ENCODE results near the gene LRRC58. TPM values are rescaled to one million over a fixed set of nuclear protein-coding genes. Genes with fewer than 3 reads are reported as not detected.
"Not testable (repeated sequence)": the region's sequence is repeated elsewhere in the genome, so short reads cannot be mapped to it uniquely, and the experiment has no call there.

LRRC58 gene
- total RNA-seq, 1 experiment from 2014 or later, result 69.9 TPM

- no peak for DNase-seq (ENCODE audit: low spot score)
These were observed 9.8 kb downstream of the LRRC58 start for GRCh38 chr3:120339362-120339761.

- DNase-seq (ENCODE audit: low spot score), result no peak
These were observed 10.6 kb downstream of the LRRC58 start for GRCh38 chr3:120338517-120338916.

DNA sequence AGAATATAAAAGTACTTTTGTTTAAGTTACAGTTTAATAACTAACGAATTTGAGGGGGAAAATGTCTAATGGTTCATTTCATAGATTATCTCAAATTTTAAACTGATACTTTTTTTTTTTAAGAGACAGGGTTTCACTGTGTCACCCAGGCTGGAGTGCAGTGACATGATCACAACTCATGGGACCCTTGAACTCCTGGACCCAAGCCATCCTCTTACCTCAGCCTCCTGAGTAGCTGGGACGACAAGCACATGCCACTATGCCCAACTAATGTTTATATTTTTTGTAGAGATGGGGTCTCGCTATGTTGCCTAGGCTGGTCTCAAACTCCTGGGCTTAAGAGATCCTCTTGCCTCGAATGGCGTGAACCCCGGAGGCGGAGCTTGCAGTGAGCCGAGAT is 16.5 kb downstream of the LRRC58 start:
- DNase-seq (ENCODE audit: low spot score), result no peak

GRCh38 chr3:120331076-120331475 is 18.1 kb downstream of the LRRC58 start:
- no peak for DNase-seq (ENCODE audit: low spot score)

DNA sequence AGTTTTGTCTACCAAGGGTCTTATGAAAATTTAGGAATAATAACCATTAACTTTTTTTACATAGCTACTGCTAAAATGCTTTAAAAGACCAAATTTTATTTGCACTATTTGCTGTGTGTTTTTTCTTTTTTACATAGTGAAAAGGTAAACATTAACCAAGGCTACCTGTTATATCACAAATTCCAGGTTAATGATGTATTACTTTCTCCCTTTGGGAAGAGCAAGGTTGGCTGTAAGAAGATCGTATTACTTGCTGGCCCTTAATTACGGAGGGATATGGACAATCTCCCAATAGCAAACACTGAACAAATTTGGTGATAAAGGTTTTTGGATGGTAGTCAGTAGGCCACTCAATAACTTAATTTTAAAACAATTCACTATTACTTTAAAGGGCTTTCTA is 22.4 kb downstream of the LRRC58 start:
- DNase-seq (ENCODE audit: low spot score), result no peak

DNA sequence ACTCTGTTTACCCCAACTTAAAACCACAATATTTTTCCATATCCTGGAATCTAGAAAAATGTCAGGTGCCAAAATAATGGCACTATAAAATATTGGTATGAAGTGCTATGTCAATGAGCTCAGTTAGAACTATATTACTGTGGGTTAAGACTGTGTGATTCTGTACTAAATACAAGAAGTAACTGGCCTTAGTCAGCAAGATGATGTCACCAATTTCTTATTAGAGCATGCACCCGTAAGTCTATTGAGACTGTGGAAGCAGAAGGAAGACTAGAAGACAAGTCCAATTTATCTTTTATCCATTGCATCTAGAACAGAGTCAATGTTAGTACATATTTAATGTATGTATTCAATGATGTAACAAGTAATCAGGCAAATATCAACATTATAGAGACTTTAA is 25.0 kb downstream of the LRRC58 start:
- peak; percentile 16 for DNase-seq (ENCODE audit: low spot score)

GRCh38 chr3:120323761-120324160 is 25.4 kb downstream of the LRRC58 start:
- peak; percentile 65 for DNase-seq (ENCODE audit: low spot score)

GRCh38 chr3:120311863-120312794 is 37.0 kb downstream of the LRRC58 start:
- no peak for DNase-seq (ENCODE audit: low spot score)

DNA sequence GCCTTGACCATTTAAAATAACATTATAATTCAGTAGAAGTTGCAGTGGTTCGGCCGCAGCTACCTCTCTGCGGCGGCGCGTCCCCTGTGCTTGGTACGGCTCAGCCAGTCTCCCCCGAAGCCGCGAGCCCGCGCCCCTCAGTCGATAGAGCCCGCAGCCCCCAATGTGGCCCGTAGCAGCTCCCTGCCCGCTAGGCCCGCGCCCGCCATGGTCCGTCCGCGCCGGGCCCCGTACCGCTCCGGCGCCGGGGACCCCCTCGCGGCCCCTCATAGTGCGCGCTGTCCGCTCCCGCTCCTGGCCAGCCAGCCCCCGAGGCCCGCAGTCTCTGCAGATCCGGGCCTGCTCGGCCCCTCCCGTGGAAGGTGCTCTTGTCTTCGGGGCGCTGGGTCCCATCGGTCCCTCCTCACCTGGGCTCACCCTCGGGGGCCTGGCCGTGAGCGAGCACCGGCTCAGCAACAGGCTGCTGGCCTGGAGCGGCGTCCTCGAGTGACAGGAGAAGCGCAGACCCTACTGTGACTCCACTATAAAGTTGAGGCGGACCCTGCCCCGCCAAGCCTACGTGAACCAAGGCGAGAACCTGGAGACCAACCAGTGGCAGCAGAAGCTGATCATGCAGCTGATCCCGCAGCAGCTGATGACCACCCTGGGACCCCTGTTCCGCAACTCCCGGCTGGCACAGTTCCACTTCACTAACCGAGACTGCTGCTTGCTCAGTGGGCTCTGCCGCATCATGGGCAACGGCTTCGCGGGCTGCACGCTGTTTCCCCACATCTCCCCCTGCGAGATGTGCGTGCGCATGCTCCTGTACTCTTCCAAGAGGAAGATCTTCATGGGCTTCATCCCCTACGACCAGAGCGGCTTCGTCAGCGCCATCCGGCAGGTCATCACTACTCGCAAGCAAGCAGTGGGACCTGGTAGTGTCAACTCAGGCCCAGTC is 42.4 kb downstream of the LRRC58 start:
- no peak for DNase-seq (ENCODE audit: low spot score)

GRCh38 chr3:120304616-120305015 is 44.5 kb downstream of the LRRC58 start:
- DNase-seq (ENCODE audit: low spot score), result no peak

DNA sequence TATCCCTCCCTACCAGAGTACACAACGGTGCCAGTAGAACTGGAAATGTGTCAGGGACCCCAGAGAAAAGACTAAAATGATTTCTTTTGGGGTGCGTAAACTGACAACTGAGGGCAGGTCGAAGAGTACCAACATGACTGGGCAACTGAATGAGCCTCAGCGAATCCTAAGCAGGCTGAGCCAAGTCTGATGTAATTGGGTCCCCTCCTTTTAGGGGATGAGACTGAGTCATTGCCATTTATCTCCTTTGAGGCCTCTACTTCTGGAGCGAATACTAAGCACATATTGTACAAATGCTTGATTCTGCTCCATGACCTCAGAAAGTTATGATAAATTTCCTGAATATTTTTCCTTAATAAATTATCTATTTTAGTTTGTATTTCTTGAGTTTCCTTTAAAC is 46.8 kb downstream of the LRRC58 start:
- peak; percentile 22 for DNase-seq (ENCODE audit: low spot score)

GRCh38 chr3:120300971-120301370 is 48.2 kb downstream of the LRRC58 start:
- no peak for DNase-seq (ENCODE audit: low spot score)

DNA sequence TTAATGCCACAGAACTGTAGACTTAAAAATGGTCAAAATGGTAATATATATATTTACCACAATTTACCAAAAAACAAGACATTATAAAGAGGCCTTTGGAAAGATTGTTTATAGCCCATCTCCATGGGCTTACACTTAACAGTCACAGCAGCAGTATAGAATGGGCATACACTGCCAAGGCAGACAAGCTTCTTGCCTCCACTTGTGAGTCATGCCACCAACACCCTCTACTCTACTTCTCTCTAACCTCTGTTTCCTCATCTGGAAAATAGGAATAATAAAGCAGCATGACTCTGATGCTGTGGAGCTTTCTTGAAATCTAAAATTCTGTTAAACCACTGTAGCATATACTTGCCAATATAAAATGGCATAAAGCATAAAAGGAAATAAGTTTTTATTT is 49.8 kb downstream of the LRRC58 start:
- DNase-seq (ENCODE audit: low spot score), result no peak

DNA sequence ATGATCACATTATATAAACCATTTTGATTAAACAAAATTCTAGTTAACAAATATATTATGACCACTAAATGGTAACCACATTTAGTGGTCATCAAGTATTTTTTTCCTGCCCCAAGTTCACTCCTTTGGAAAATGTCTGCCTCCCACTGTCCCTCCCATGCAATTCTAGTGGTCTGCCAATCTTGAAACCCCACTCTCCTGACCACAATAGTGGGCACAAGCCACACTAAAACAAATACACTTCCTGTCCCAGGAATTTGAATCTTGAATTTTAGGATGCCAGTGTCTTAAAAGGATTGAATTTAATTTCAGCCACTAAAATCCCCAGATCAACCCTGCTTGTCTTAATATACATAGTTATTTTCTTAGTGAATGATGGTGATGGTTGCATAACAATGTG is 50.2 kb downstream of the LRRC58 start:
- no peak for DNase-seq (ENCODE audit: low spot score)

- DNase-seq (ENCODE audit: low spot score), result not testable (repeated sequence)
These were observed 57.6 kb downstream of the LRRC58 start for GRCh38 chr3:120291552-120291951.

DNA sequence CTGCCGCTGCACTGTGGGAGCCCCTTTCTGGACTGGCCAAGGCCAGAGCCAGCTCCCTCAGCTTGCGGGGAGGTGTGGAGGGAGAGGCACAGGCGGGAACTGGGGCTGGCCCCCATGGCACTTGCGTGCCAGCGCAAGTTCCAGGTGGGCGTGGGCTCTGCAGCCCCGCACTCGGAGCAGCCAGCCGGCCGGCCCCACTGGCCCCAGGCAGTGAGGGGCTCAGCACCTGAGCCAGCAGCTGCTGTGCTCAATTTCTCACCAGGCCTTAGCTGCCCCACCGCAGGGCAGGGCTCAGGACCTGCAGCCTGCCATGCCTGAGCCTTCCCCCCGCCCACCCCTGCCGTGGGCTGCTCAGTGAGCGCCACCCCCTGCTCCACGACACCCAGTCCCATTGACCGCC is 59.5 kb downstream of the LRRC58 start:
- DNase-seq (ENCODE audit: low spot score), result no peak

GRCh38 chr3:120286465-120286864 is 62.7 kb downstream of the LRRC58 start:
- DNase-seq (ENCODE audit: low spot score), result no peak

- no peak for DNase-seq (ENCODE audit: low spot score)
These were observed 63.7 kb downstream of the LRRC58 start for GRCh38 chr3:120285508-120285841.

DNA sequence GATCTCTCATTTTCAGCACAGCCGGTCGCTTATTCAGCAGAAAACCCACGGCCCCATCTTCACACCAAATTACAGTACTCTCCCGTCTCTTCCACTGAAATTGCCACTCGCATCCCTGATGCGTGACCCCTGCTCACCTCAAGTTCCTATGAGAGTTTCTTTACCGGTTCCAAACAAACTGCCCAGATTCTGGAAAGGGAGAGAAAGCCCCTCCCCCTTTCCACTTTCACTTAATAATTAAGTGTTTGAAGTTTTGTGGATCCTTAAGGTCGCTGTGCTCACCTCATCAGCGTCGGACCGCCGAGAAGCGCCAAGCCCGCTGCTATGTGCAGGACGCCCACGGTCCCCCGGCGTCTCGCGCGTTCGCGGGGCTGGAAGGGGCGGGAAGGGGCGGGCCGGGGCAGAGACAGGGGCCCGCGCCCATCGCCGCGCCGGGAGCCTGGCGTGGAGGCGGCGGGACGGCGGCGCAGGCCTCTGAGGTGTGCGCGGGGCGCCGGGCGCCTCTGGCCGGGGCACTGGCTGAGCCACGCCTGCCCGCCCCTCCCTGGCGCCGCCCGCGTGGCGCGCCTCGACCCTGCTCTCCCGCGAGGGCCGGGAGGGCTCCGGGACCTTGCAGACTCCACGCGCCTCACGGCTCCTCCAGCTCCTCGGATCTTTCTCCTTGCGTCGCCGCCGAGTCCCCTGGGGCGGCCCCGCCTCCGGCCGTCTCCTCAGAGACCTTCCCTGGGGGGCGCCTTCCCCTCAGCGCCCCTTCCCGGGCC is 64.2 kb downstream of the LRRC58 start, which contains the start of gene GPR156:
Gene GPR156 (minus strand): TSS at position 476 of the 761 bp plus-strand sequence. CDS start 41,124 bp downstream, outside the sequence.
- no peak for DNase-seq (ENCODE audit: low spot score)

DNA sequence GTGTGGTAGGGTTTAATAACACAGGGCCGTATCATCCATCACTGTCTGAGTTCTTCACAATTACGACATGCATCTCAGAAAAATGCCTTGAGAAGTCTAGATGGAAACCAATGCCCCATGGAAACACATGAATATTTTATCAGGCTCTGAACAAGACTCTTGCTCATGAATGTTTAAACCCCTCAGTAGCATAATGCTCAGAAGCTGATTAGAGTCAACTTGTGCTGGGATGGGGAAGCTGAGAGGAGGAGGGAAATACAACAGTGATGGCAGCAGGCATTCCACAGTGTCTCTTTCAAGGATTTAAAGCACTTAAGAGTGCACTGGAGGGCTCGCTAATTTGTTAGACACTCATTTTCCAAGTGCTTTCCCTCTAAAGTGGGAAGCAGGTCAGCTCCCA is 67.9 kb downstream of the LRRC58 start:
- DNase-seq (ENCODE audit: low spot score), result no peak

GRCh38 chr3:120280566-120280965 is 68.6 kb downstream of the LRRC58 start:
- no peak for DNase-seq (ENCODE audit: low spot score)

DNA sequence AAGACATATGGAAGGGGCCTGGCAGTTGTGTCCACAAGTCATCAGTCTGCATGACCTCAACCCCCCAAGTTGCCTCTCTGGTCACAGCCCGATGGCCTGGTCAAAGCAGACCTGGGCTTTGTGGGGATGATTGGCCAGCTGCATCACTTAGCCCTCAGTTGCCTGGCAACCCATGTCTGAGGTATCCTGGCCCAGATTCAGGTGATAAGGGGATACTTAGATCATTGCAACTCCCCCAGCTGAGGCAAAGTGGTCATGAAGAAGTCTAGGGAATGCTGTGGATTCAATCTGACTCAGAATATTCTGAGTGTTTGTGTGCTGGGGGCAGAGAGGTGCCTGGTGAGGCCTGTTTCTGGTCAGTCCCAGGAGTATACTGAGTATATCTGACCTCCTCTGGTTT is 69.1 kb downstream of the LRRC58 start:
- DNase-seq (ENCODE audit: low spot score), result no peak
